B cell (primary cell): ENCODE measurements around the gene PIH1D1. TPM values are rescaled to one million over a fixed set of nuclear protein-coding genes. Genes with fewer than 3 reads are reported as not detected.

Source experiments
- ATAC-seq: fragments of 200-7000 bp; cut with Tn5 transposase; one replicate; pipeline ENCODE4 v1.10.0; 2021; ENCODE audit warnings: low read depth, mild to moderate bottlenecking, moderate number of reproducible peaks, moderate library complexity
- CTCF ChIA-PET: fragments of 350-600 bp; sonication (Branson Sonifier 250); formaldehyde crosslinking; loops from one replicate; lab custom pipeline; 2021; ENCODE audit warnings: antibody characterized with exemption, inconsistent platforms; lab: Charles Lee
- POLR2A ChIA-PET: fragments of 350-600 bp; sonication (Branson Sonifier 250); formaldehyde crosslinking; loops from one replicate; lab custom pipeline; 2021; ENCODE audit warnings: antibody characterized with exemption; lab: Charles Lee
- DNase-seq: peaks from one replicate; pipeline ENCODE4 v3.0.0; 2013
- H2AFZ ChIP-seq: 2 replicates; pipeline ENCODE4 v1.6.1; 2012; ENCODE audit warnings: mild to moderate bottlenecking, low read depth, low read length; ENCODE audit not compliant: insufficient read depth, poor library complexity, severe bottlenecking
- H3K27ac ChIP-seq, 2 donors: 1 replicate in 1 of 2; 2 replicates in 1 of 2; pipeline ENCODE4 v1.5.1; 2012 to 2013; ENCODE audit warnings: low read length in 2 of 2, mild to moderate bottlenecking in 2 of 2, moderate library complexity in 1 of 2
- H3K27me3 ChIP-seq, 4 experiments: fragments of 200-600 bp in 1 of 4; sonication (generic) in 1 of 4; replicated peaks in 1 of 4; 1 replicate in 2 of 4; 2 replicates in 2 of 4; pipeline versions ENCODE4 v1.6.1 to v1.7.0; 2013 to 2016; ENCODE audit warnings: low read length in 3 of 4, mild to moderate bottlenecking in 2 of 4, mixed read lengths in 1 of 4, moderate library complexity in 1 of 4; ENCODE audit not compliant: insufficient read depth in 4 of 4, control insufficient read depth in 3 of 4; ENCODE audit errors: control extremely low read depth in 1 of 4
- H3K36me3 ChIP-seq, 2 experiments: replicated peaks in 1 of 2; 1 replicate in 1 of 2; 2 replicates in 1 of 2; pipeline versions ENCODE4 v1.6.1 to v1.7.1; 2013; ENCODE audit warnings: low read length in 1 of 2; ENCODE audit not compliant: insufficient read depth in 2 of 2, control insufficient read depth in 1 of 2; ENCODE audit errors: control extremely low read depth in 1 of 2, extremely low read depth in 1 of 2
- H3K4me1 ChIP-seq, 2 donors: fragments of 200-600 bp in 1 of 2; sonication (generic) in 1 of 2; 1 replicate in 1 of 2; 2 replicates in 1 of 2; pipeline versions ENCODE4 v1.5.1 to v1.6.1; 2013 to 2017; ENCODE audit warnings: low read length in 2 of 2; ENCODE audit not compliant: control insufficient read depth in 2 of 2, insufficient read depth in 2 of 2
- H3K4me2 ChIP-seq: replicated peaks from 2 replicates; pipeline ENCODE3; 2012; ENCODE audit warnings: mild to moderate bottlenecking, low read depth, low read length; ENCODE audit not compliant: poor library complexity, severe bottlenecking
- H3K4me3 ChIP-seq, 5 experiments: fragments of 200-600 bp in 1 of 5; sonication (generic) in 1 of 5; 1 replicate in 3 of 5; 2 replicates in 2 of 5; pipeline versions ENCODE4 v1.5.1 to v1.7.0; 2011 to 2016; ENCODE audit warnings: low read length in 4 of 5, mild to moderate bottlenecking in 4 of 5, low read depth in 2 of 5, control low read depth in 1 of 5, moderate library complexity in 1 of 5; ENCODE audit not compliant: insufficient read depth in 1 of 5; ENCODE audit errors: control extremely low read depth in 1 of 5, extremely low read depth in 1 of 5
- H3K79me2 ChIP-seq: fragments of 200-600 bp; sonication (generic); one replicate; pipeline ENCODE4 v1.6.0; 2016; ENCODE audit warnings: low read length; ENCODE audit not compliant: control insufficient read depth, insufficient read depth
- H3K9ac ChIP-seq: fragments of 200-600 bp; sonication (generic); 2 replicates; pipeline ENCODE4 v1.6.1; 2017; ENCODE audit warnings: mild to moderate bottlenecking, low read length, moderate library complexity
- H3K9me3 ChIP-seq, 3 donors: one replicate each; pipeline versions ENCODE4 v1.6.1 to v1.7.1; 2013; ENCODE audit warnings: low read length in 2 of 3; ENCODE audit not compliant: control insufficient read depth in 2 of 3, insufficient read depth in 1 of 3; ENCODE audit errors: control extremely low read depth in 1 of 3
- H4K20me1 ChIP-seq: 2 replicates; pipeline ENCODE4 v1.6.0; 2012; ENCODE audit warnings: mild to moderate bottlenecking, low read length; ENCODE audit not compliant: insufficient read depth, control insufficient read depth, poor library complexity, severe bottlenecking
- H3K27ac Mint-ChIP-seq: one replicate; pipeline ENCODE4 v1.8.0; 2021; ENCODE audit warnings: mixed read lengths
- H3K27me3 Mint-ChIP-seq: one replicate; pipeline ENCODE4 v1.8.0; 2021; ENCODE audit warnings: mixed read lengths
- H3K4me1 Mint-ChIP-seq: one replicate; pipeline ENCODE4 v1.8.0; 2021; ENCODE audit warnings: mixed read lengths
- H3K4me3 Mint-ChIP-seq: one replicate; pipeline ENCODE4 v1.8.0; 2021; ENCODE audit warnings: mixed read lengths
- H3K9me3 Mint-ChIP-seq: one replicate; pipeline ENCODE4 v1.8.0; 2022; ENCODE audit warnings: mixed read lengths; ENCODE audit not compliant: insufficient read depth
- CTCF ChIP-seq: fragments of 200-600 bp; IDR thresholded peaks from one replicate; pipeline ENCODE4 v1.8.0; 2022; ENCODE audit warnings: antibody characterized with exemption, mild to moderate bottlenecking
- EZH2 ChIP-seq: IDR thresholded peaks from 2 replicates; pipeline ENCODE4 v1.6.1; 2012; ENCODE audit warnings: borderline replicate concordance, low read depth, mild to moderate bottlenecking, moderate library complexity, low read length; ENCODE audit not compliant: insufficient read depth, poor library complexity, severe bottlenecking
- WGBS: methylation state at CpG from one replicate; pipeline ENCODE4 v1.1.5; 2013; ENCODE audit warnings: missing lambda C conversion rate; ENCODE audit not compliant: insufficient coverage; 5-methylcytosine and 5-hydroxymethylcytosine counted together
- intact Hi-C: fragments of 100-400 bp; cut with micrococcal nuclease; formaldehyde crosslinking; loops from one replicate; pipeline ENCODE4 v1.10.0; 2022
- polyA plus RNA-seq: library from polyadenylated mRNA; depleted of rRNA; stranded (reverse); fragments of >200 nt; gene quantifications from 2 replicates; pipeline ENCODE4 v1.2.3, GENCODE V29; 2012
- total RNA-seq, 2 donors: library from RNA; stranded (reverse); fragments of 120-200 nt in 1 of 2; gene quantifications; 1 replicate in 1 of 2; 2 replicates in 1 of 2; pipeline versions ENCODE4 v1.2.3 to v1.2.4, GENCODE V29; 2013 to 2022

The PIH1D1 gene
- total and polyA plus RNA-seq, 2 donors (not counting 1 experiment from before 2014, with no cell fraction given), result 158 to 184 TPM

GRCh38 chr19:49497789-49498103, 46.1 kb upstream of the PIH1D1 start:
- peaks cover 35% of the 10 kb centered on the region for H4K20me1 ChIP-seq
- peak overlapping the region; percentile 99 for H3K27ac Mint-ChIP-seq
- peaks cover 42% of the 10 kb centered on the region for H3K79me2 ChIP-seq
- H3K27me3 Mint-ChIP-seq, result no peaks in the 10 kb centered on the region
- peaks cover 0 to 5% (median 0%) of the 10 kb centered on the region in 3 donors for H3K9me3 ChIP-seq
- peak overlapping the region; percentile 97 to 99 for H3K27ac ChIP-seq
- 84% methylated on average over 11 of the region's 12 CpGs for WGBS
- H3K4me3 ChIP-seq, result peak overlapping the region; percentile 74 to 99 (median 98)
- ATAC-seq (no peak), DNase-seq (no peak)
- H3K9me3 Mint-ChIP-seq, result no peaks in the 10 kb centered on the region
- no peak for TF ChIP-seq EZH2
- no peak for TF ChIP-seq CTCF
- H3K27me3 ChIP-seq, result no peaks in the 10 kb centered on the region
- peak overlapping the region; percentile 98 for H3K4me3 Mint-ChIP-seq
- H2AFZ ChIP-seq, result no peak overlapping the region
- H3K4me2 ChIP-seq, result peak overlapping the region; percentile 81
- H3K4me1 Mint-ChIP-seq, result peaks cover 71% of the 10 kb centered on the region
- H3K4me1 ChIP-seq, result peaks cover 37 to 67% of the 10 kb centered on the region in 2 donors
- intact Hi-C loops, result loop anchor here (2.0 to 5.0 kb wide), 3 partner anchors 55 to 371 kb away; partner anchors contain the start of gene AP2A1
- peak overlapping the region; percentile 98 for H3K9ac ChIP-seq
- ChIA-PET CTCF (no interaction called here), POLR2A (no interaction called here)
- peaks cover 7 to 35% of the 10 kb centered on the region in 2 experiments for H3K36me3 ChIP-seq

GRCh38 chr19:49497047-49497788, 45.6 kb upstream of the PIH1D1 start:
- peak overlapping the region; percentile 99 for H3K27ac Mint-ChIP-seq
- WGBS, result 22% methylated on average over 21 of the region's 22 CpGs
- peak; percentile 9 for ATAC-seq
- peak overlapping the region; percentile 81 for H3K4me2 ChIP-seq
- intact Hi-C loops, result loop anchor here (2.0 to 5.0 kb wide), 3 partner anchors 54 to 372 kb away; partner anchors contain the start of gene AP2A1
- no peaks in the 10 kb centered on the region for H3K9me3 Mint-ChIP-seq
- peak overlapping the region; percentile 98 for H3K4me3 Mint-ChIP-seq
- peak overlapping the region; percentile 98 for H3K9ac ChIP-seq
- no peaks in the 10 kb centered on the region for H3K27me3 Mint-ChIP-seq
- POLR2A ChIA-PET, result interaction anchor here (0.6 to 1.9 kb wide), 3 partner anchors 8 to 45 kb away, joined by 4 to 13 read pairs (median 5); partner anchors contain the start of genes PIH1D1 and RCN3
- H3K27me3 ChIP-seq, result no peaks in the 10 kb centered on the region
- H3K4me1 ChIP-seq, result peaks cover 32 to 61% of the 10 kb centered on the region in 2 donors
- TF ChIP-seq CTCF, result no peak
- TF ChIP-seq EZH2, result no peak
- CTCF ChIA-PET, result no interaction called here
- H3K79me2 ChIP-seq, result peaks cover 42% of the 10 kb centered on the region
- peaks cover 7 to 41% of the 10 kb centered on the region in 2 experiments for H3K36me3 ChIP-seq
- H4K20me1 ChIP-seq, result peaks cover 35% of the 10 kb centered on the region
- peak overlapping the region; percentile 97 to 99 for H3K27ac ChIP-seq
- peaks cover 71% of the 10 kb centered on the region for H3K4me1 Mint-ChIP-seq
- H2AFZ ChIP-seq, result no peak overlapping the region
- peak; percentile 92 for DNase-seq
- peak overlapping the region; percentile 74 to 99 (median 98) for H3K4me3 ChIP-seq
- H3K9me3 ChIP-seq, result peaks cover 0 to 5% (median 0%) of the 10 kb centered on the region in 3 donors
